ENCODE data around the gene GPR84. TPM values are rescaled to one million over a fixed set of nuclear protein-coding genes. Genes with fewer than 3 reads are reported as not detected.

GPR84 gene
- total and polyA plus RNA-seq, 2 of the 8 experiments (the other 6 are each of a cell fraction or from before 2014, with no cell fraction given), result 0.09 TPM; not detected in 1

- no peak for TF ChIP-seq EP300 (IDR thresholded peaks at IDR 0.05; ENCODE audit: borderline replicate concordance in 1 of 2, low read depth in 2 of 2, low read length in 2 of 2)
- no peak for TF ChIP-seq CBX5 (IDR thresholded peaks at IDR 0.05; ENCODE audit: low read depth, low read length)
- TF ChIP-seq RNF2 (IDR thresholded peaks at IDR 0.05; ENCODE audit: borderline replicate concordance, low read depth, low read length, missing control alignments, poor library complexity, severe bottlenecking), result no peak
- no peak for TF ChIP-seq SP2 (IDR thresholded peaks at IDR 0.05; ENCODE audit: low read length)
- TF ChIP-seq RXRA (IDR thresholded peaks at IDR 0.05; ENCODE audit: insufficient read depth, low read depth, low read length), result no peak
Measured at GRCh38 chr12:54409267-54409666, 45.0 kb upstream of the GPR84 start (continued).

Measured in H1 (cell line).